AG10803 (cell line): Measurements from ENCODE around the gene THAP4.
A peak's percentile ranks its signal among the peaks of the same experiment; 100 is the strongest.

Source experiments
- DNase-seq: peaks from one replicate; pipeline ENCODE4 v3.0.0; 2010; ENCODE audit warnings: low read depth
- H3K4me3 ChIP-seq: 2 replicates; pipeline ENCODE4 v1.5.1; 2011; ENCODE audit warnings: mild to moderate bottlenecking, low read length, control low read depth
- CTCF ChIP-seq: conservative IDR thresholded peaks from 2 replicates; pipeline ENCODE4 v1.5.1; 2011; ENCODE audit warnings: mild to moderate bottlenecking, low read length, control low read depth, inconsistent platforms

The THAP4 gene

GRCh38 chr2:241677392-241677791 is 40.4 kb upstream of the THAP4 start:
- TF ChIP-seq CTCF = no peak
- DNase-seq = no peak

GRCh38 chr2:241676665-241677064 is 39.7 kb upstream of the THAP4 start:
- no peak for DNase-seq
- H3K4me3 ChIP-seq = no peak overlapping the region
- no peak for TF ChIP-seq CTCF

More at GRCh38 chr2:241677392-241677791, 40.4 kb upstream of the THAP4 start:
- H3K4me3 ChIP-seq = no peak overlapping the region

- no peak overlapping the region for H3K4me3 ChIP-seq
- no peak for DNase-seq
- no peak for TF ChIP-seq CTCF
These were observed 38.9 kb upstream of the THAP4 start for GRCh38 chr2:241675885-241676284.

GRCh38 chr2:241673797-241674725 is 37.1 kb upstream of the THAP4 start:
- peak; percentile 37 for DNase-seq
- no peak for TF ChIP-seq CTCF
- no peak overlapping the region for H3K4me3 ChIP-seq

- no peak for DNase-seq
- no peak overlapping the region for H3K4me3 ChIP-seq
- no peak for TF ChIP-seq CTCF
These were observed 36.3 kb upstream of the THAP4 start for GRCh38 chr2:241673189-241673663.

- TF ChIP-seq CTCF = no peak
- no peak for DNase-seq
- no peak overlapping the region for H3K4me3 ChIP-seq
These were observed 35.6 kb upstream of the THAP4 start for GRCh38 chr2:241672243-241673188.
